Lung microvascular endothelial cell (primary cell): ENCODE measurements around the gene UNC79. TPM values are rescaled to one million over a fixed set of nuclear protein-coding genes. Genes with fewer than 3 reads are reported as not detected.
"Not testable (repeated sequence)": the region's sequence is repeated elsewhere in the genome, so short reads cannot be mapped to it uniquely, and the experiment has no call there.

Experiments
- DNase-seq, 2 donors: peaks; one replicate each; pipeline versions ENCODE4 v3.0.0 to v3.0.0-alpha.2; 2010; ENCODE audit warnings: low read depth in 2 of 2
- total RNA-seq: library from RNA; depleted of rRNA; stranded (reverse); fragments of >200 nt; gene quantifications from 2 replicates; pipeline ENCODE4 v1.2.1, GENCODE V29; 2014

Gene UNC79
- under 0.01 TPM in 1 of 2 replicates, not detected in the other for total RNA-seq

DNA sequence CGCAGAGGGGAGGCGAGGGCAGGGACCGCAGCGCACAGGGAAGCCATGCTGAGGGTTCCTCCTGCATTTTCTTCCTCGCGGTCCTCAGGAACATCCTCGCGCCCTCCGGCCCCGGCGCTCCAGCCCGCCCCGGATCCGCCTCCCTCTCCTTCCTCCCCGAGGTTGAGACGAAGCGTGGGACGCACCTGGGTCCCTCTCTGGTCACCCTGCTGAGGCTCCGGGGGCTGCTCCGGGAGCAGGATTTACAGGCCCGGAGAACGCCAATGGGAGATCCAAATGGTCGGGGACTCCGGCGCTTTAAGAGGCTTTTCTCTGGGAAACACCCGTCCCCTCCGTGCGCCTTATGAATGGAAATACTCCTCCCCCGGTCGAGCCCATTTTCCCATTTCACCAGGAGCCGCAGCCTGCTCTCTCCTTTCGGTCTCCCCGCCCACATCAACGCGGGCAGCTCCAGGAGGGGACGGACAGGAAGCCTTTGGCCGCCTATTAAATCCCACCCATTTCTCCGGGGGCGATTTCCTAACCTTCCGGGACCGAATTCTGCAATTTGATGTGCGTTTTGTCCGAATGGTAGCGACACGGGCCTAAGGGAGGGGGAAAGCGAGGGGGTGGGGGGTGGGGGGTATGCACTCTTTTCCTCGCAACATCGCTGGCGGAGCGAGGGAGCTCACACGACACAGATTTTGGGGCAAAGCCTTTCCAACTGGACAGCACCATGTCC, at the start of gene UNC79:
TSS of gene UNC79 (plus strand) at position 625 of the 721 bp plus-strand sequence. CDS start at position 716, 91 bp downstream.
- DNase-seq = no peak

DNA sequence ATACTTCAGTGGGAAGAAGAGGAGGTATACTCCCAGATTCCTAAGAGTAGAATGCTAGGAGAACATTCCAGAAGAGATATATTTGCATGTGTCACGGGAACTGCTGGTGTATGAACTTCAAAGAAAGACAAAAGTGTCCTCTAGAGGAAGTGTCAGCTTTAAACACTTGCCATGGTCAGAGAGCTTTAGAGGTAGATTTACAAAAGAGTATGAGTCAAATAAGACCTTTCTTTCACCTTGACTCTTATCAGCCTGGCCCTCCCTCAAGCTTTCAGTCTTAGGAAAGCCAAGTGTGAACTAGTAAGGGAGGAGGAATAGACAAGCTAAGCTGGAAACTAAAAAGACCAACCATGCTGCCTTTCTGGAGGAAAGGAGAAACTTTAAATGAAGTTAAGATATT, 49.1 kb upstream of the UNC79 start:
- no peak for DNase-seq

- not testable (repeated sequence) for DNase-seq
Observed at GRCh38 chr14:93384256-93384655, 46.5 kb upstream of the UNC79 start.

DNA sequence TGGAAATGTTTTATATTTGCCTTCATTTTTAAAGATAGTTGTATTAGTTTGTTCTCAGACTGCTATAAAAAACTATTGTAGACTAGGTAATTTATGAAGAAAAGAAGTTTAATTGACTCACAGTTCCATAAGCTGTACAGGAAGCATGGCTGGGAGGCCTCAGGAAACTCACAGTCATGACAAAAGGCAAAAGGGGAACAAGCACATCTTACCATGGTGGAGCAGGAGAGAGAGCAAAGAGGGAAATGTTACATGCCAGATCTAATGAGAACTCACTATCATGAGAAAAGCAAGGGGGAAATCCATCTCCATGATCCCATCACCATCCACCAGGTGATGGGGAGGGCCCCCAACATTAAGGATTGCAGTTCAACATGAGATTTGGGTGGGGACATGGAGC, 35.5 kb upstream of the UNC79 start:
- DNase-seq = no peak

DNA sequence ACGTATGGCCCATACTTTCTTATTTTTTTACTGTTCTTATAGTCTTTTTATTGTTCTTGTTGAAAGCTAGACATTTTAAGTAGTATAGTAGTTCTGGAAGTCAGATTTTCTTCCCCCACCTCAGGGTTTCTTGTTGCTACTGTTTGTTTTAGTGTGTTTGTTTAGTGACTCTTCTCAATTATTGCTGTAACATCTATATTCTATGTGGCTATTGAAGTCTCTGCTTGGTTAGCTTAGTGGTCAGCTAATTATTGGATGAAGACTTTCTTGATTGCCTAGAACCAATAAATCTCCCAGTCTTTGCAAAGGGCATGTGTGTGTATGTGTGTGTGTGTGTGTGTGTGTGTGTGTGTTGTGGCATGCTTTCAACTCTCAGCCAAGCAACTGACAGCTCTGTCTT, 34.3 kb upstream of the UNC79 start:
- DNase-seq = no peak

GRCh38 chr14:93398491-93398890, 32.2 kb upstream of the UNC79 start:
- DNase-seq = no peak

GRCh38 chr14:93402951-93403350, 27.8 kb upstream of the UNC79 start:
- no peak for DNase-seq

DNA sequence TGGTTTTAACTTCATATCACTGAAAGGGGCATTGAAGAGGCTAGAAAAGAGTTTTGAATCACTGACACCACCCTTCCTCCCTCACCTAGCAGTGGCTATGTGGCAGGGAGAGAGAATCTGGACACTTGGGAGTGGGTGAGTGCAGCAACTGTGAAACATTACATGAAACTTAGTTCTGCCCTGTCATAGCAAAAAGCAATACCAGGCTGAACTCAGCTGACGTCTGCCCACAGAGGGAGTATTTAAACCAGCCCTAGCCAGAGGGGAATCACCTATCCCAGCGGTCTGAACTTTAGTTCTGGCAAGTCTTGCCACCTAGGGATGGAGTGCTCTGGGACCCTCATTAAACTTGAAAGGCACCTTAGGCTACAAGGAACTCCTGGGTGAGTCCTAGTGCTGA, 20.7 kb upstream of the UNC79 start:
- DNase-seq = no peak

DNA sequence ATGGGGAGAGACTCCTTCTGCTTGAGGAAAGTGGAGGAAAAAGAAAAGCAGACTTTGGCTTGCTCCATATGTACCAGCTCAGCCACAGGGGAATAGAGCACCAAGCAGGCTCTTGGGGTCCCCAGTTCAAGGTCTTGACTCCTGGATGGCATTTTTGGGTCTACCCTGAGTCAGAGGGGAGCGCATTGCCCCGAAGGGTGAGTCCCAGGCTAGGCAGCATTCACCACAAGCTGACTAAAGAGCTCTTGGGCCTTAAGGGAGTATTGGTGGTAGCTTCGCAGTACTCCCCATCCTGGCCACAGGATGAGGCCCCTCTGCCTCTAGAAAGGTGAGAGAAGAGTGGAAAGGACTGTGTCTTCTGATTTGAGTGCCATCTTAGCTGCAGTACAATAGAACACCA, 19.8 kb upstream of the UNC79 start:
- DNase-seq = no peak

GRCh38 chr14:93425136-93425535, 5.6 kb upstream of the UNC79 start:
- not testable (repeated sequence) for DNase-seq

- DNase-seq = no peak
Observed at GRCh38 chr14:93426750-93427149, 4.0 kb upstream of the UNC79 start.

- DNase-seq = peak in 1 of 2 donors; percentile 4
Observed at GRCh38 chr14:93431036-93431670, 414 bp downstream of the UNC79 start.

DNA sequence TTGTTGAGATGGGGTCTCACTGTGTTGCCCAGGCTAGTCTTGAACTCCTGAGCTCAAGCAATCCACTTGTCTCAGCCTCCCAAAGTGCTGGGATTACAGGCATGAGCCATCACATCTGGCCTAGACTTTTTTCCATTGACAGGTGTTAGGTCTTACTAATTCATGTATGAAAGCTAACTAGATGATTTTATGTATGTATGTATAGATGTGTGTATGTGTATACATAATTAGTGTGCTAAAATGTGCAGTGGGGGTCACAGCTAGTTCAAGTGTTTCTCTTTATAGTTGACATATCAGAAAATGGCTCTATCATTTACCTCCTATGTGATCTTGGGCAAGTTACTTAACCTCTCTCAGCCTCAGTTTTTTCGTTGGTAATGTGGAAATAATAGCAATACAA, 23.5 kb downstream of the UNC79 start:
- no peak for DNase-seq

GRCh38 chr14:93456356-93456755, 25.6 kb downstream of the UNC79 start:
- DNase-seq = no peak

DNA sequence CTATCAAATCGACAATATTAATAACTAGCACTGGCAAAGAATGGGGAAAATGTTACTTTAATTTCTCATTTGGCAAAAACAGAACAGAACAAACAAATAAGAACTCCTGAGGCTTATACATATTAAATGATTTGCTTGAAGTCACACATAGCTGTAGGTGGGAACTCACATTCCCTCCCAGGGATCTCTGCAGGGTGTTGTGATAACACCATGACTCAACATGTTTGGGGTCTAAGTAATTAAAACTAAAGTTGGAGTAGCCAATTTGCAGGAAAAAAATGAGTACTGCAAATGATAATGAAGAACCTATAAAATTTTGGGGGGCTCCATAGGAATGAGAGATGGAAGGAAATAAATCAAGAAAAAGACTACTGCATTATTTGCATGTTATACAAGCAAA, 27.5 kb downstream of the UNC79 start:
- no peak for DNase-seq

DNA sequence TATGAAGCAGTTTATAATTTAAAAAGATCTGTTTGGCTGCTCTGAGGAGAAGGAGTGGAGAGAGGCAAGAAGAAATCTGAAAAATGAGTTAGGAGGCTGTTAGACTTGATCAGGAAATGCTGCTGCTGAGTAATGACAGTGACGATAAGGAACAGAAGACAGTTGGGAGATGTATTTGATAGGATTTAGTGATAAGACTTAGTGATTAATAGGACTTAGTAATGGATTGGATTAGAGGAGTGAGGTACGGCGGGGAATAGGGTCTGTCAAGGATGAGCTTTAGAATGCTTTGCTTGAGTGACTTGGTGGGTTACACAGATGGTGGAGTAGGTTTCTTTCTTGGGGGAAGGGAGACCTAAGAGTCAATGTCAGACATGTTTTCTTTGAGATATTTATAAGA, 31.7 kb downstream of the UNC79 start:
- no peak for DNase-seq

GRCh38 chr14:93464271-93464670, 33.5 kb downstream of the UNC79 start:
- DNase-seq = no peak

GRCh38 chr14:93475471-93475870, 44.7 kb downstream of the UNC79 start:
- DNase-seq = no peak

DNA sequence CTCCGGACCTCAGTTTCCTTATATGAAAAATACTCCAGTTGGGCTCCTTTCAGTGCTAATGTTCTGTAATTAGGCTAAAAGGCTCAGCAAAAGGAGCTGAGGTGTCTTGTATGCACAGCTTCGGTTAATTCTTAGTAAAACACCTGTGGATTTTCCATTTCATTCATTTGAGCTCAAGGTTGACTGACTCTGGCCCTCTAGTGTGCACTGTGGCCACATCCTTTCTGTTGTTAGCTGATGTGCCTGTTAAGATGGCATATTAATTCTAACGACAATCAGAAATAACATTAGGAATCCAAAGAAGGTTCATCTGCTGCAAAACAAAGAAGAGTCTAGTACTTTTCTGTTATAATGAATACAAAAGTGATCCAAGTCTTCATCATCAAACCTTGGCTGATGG, 45.6 kb downstream of the UNC79 start:
- no peak for DNase-seq

DNA sequence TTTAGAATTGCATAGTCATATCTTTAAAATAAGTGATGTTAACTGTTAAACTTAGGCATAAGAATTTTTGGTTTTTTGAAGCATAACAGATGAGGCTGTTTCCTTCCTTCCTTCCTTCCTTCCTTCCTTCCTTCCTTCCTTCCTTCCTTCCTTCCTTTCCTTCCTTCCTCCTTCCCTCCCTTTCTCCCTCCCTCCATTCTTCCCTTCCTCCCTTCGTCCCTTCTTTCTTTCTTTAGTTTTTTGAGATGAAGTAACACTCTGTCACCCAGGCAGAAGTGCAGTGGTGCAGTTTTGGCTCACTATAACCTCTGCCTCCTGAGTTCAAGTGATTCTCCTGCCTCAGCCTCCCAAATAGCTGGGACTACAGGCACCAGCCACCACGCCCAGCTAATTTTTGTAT, 48.3 kb downstream of the UNC79 start:
- DNase-seq = not testable (repeated sequence)

GRCh38 chr14:93480867-93481266, 50.1 kb downstream of the UNC79 start:
- no peak for DNase-seq

DNA sequence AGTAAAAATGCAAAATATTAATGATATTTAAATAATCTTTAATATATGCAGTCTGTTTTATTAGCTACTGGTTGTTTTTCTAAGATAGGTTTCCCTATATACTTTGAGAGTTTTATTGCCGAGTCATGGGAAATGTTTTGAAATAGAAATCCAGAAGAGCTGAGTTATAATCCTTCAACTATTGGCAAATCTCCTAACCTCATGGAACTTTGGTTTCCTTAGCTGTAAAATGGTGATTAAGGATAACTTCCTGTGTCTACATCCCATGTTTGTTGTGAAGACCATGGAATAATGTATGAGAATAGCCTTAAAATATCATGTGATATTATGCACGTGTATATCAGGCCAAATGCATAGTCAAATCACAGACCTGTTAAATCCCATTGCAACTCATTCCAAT, 51.0 kb downstream of the UNC79 start:
- no peak for DNase-seq

GRCh38 chr14:93490001-93490400, 59.3 kb downstream of the UNC79 start:
- DNase-seq = peak in 1 of 2 donors; percentile 1
